ENCODE measurements around the gene GUK1.

DNA sequence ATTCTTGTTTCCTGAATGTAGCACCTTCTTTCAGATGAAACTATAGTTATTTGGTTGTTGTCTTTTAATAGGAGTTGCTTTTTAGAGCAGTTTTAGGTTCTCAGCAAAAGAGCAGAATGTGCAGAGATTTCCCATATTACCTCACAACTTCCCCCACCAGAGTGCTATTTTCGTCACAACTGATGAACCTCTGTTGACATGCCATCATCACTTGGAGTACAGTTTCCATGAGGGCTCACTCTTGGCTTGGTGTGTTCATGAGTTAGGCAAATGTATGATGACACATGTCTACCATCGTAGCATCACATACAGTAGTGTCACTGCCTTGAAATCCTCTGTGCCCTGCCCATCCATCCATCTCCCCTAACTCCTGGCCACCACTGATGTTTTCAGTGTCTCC lies 29.3 kb downstream of the GUK1 start:
- TF ChIP-seq POLR2A (IDR thresholded peaks at IDR 0.05), result no peak
- TF ChIP-seq, protein P1, sequence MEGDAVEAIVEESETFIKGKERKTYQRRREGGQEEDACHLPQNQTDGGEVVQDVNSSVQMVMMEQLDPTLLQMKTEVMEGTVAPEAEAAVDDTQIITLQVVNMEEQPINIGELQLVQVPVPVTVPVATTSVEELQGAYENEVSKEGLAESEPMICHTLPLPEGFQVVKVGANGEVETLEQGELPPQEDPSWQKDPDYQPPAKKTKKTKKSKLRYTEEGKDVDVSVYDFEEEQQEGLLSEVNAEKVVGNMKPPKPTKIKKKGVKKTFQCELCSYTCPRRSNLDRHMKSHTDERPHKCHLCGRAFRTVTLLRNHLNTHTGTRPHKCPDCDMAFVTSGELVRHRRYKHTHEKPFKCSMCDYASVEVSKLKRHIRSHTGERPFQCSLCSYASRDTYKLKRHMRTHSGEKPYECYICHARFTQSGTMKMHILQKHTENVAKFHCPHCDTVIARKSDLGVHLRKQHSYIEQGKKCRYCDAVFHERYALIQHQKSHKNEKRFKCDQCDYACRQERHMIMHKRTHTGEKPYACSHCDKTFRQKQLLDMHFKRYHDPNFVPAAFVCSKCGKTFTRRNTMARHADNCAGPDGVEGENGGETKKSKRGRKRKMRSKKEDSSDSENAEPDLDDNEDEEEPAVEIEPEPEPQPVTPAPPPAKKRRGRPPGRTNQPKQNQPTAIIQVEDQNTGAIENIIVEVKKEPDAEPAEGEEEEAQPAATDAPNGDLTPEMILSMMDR (IDR thresholded peaks at IDR 0.05), result no peak
- TF ChIP-seq POLR2AphosphoS5 (IDR thresholded peaks at IDR 0.05), result no peak

Data from suprapubic skin (tissue), 4 donors.